ENCODE data around the gene ZBTB7C.

ZBTB7C gene

DNA sequence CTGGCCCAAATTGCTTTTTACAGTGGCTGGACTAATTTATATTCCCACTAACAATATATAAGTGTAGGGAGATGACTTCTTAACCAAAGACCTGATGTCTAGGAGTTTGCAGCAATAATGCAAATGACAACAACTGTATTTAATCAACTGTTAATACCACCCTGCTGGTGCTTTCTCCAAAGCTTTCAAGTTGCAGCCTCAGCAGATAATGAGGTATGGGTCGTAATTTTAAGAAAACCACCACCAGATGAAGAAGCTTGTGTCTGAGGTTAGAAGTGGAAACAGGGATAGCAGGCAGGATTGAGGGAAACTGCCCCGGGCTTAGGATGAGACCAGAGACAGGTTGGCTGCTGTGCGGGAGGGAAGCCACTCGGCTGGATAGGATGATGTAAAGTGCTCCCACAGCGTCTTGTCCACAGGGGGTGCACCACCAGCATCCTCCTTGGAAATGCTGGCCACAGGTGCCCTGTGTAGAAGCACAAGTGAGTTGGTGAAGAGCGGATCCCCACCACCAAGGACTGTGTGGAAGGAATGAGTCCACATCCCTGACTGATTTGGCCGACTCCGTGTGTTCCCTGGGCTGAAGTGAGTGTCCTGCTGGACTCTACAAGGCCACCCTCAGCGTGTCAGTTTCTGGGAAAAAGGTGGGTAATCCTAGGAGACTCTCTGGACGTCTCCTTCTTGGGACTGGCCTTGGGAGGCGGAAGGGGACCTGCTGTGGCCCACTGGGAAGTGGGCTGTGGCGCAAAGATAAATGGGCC lies 402.6 kb downstream of the ZBTB7C start:
- Histone ChIP-seq H3K9me3 (ENCODE audit: control insufficient read depth, insufficient read depth, low read depth, low read length) (no peaks in the 10 kb centered on the region), H3K36me3 (ENCODE audit: control insufficient read depth in 2 of 2, insufficient read depth in 1 of 2, low read length in 2 of 2) (no peaks in the 10 kb centered on the region), H3K4me3 (ENCODE audit: low read depth, low read length) (no peak overlapping the region), H3K4me1 (ENCODE audit: control insufficient read depth, insufficient read depth, low read length) (peaks cover 6% of the 10 kb centered on the region), H3K27ac (ENCODE audit: extremely low read depth, low read depth, low read length) (no peak overlapping the region)
- TF ChIP-seq GLIS1 (tag by site-specific recombination; IDR thresholded peaks at IDR 0.05) (peak; percentile 86), ZIC2 (tag by site-specific recombination; IDR thresholded peaks at IDR 0.05) (peak; percentile 85), TRIM28 (IDR thresholded peaks at IDR 0.05; ENCODE audit: borderline replicate concordance, low read length) (no peak)
- ChIA-PET POLR2A (interaction anchor here (0.9 kb wide), 1 partner anchor 8 kb away, joined by 3 read pairs; no protein-coding TSS in a partner anchor), CTCF (interaction anchor here (0.6 to 2.8 kb wide), 11 partner anchors 9 to 379 kb away, joined by 3 to 36 read pairs (median 4); no protein-coding TSS in a partner anchor)

DNA sequence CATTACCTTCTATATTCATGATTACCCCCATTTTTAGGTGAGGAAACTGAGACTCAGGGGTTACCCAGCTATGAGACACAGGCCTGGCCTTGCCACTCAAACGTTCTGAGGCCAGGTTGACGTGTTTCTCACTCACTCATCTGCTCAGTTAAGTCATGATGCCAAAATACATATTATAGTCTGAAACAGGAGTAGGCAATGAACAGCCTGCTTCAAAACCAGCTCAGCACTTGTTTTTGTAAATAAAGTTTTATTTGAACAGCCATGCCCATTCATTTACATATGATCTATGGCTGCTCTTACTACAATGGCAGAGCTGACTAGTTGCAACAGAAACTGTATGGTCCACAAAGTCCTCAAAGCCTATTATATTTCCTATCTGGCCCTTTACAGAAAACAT lies 404.6 kb downstream of the ZBTB7C start:
- no peaks in the 10 kb centered on the region for H3K9me3 ChIP-seq (ENCODE audit: control insufficient read depth, insufficient read depth, low read depth, low read length)
- no peak overlapping the region for H3K27ac ChIP-seq (ENCODE audit: extremely low read depth, low read depth, low read length)
- POLR2A ChIA-PET: no interaction called here
- TF ChIP-seq GLIS2 (tag by site-specific recombination; IDR thresholded peaks at IDR 0.05) (no peak), ZNF549 (tag by site-specific recombination; IDR thresholded peaks at IDR 0.05) (no peak), ZNF510 (tag by site-specific recombination; IDR thresholded peaks at IDR 0.05; ENCODE audit: insufficient replicate concordance) (no peak), ZBTB48 (tag by site-specific recombination; IDR thresholded peaks at IDR 0.05) (no peak), ZNF777 (tag by site-specific recombination; IDR thresholded peaks at IDR 0.05; ENCODE audit: borderline replicate concordance) (no peak), ZNF140 (tag by site-specific recombination; IDR thresholded peaks at IDR 0.05) (no peak), HOXC10 (CRISPR knock-in tag; IDR thresholded peaks at IDR 0.05) (no peak), HOXD13 (CRISPR knock-in tag; IDR thresholded peaks at IDR 0.05; ENCODE audit: borderline replicate concordance) (no peak)
- peaks cover 6% of the 10 kb centered on the region for H3K4me1 ChIP-seq (ENCODE audit: control insufficient read depth, insufficient read depth, low read length)
- H3K36me3 ChIP-seq (ENCODE audit: control insufficient read depth in 2 of 2, insufficient read depth in 1 of 2, low read length in 2 of 2): no peaks in the 10 kb centered on the region
- no peak overlapping the region for H3K4me3 ChIP-seq (ENCODE audit: low read depth, low read length)
- CTCF ChIA-PET: interaction anchor here (0.6 to 4.0 kb wide), 4 partner anchors 9 to 233 kb away, joined by 3 to 23 read pairs (median 4); no protein-coding TSS in a partner anchor

DNA sequence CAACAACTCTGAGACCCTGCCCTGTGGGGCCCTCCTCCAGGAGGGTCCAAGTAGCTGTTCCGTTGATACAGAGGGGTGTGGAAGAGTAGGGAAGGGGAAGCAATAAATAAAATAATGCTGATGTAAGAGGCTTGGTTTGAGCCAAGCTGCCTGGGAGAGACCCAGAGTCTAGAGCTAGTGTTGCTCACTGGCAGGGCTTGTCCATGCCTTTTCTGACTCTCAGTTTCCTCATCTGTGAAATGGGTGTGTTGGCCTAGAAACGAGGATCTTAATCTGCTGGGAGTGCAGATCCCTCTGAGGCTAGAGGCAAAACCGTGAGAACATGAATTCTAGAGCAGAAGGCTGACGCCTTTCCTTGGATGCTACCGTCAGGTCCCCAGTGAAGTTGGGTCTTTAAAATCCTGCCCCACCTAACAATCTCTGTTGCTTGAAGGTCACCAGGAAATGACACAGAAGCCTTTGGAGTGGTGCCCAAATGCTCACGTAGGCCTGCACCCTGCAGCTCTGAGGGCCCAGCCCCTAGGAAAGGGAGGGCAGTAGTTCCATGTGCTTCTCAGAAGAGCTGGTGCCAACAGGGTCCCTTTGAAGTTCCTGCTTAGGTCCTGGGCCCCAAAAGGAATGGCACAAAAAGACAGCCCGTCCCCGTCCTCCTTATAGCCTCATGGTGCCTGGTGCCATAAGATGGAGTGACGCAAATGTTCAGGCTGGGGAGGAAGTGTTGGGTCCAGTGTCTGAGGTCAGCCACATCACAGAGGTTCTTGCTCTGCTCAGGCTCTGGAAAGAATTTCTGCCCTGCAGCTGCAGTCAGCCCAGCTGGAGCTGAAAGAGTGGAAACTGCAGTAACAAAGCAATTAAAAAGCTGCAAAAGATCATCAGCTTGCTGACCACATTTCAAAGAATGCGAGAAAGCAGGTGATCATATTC lies 405.5 kb downstream of the ZBTB7C start:
- ChIA-PET CTCF (interaction anchor here (0.6 to 4.0 kb wide), 7 partner anchors 8 to 247 kb away, joined by 3 to 23 read pairs (median 4); no protein-coding TSS in a partner anchor), POLR2A (interaction anchor here (0.8 kb wide), 1 partner anchor 47 kb away, joined by 6 read pairs; no protein-coding TSS in a partner anchor)
- no peak overlapping the region for H3K27ac ChIP-seq (ENCODE audit: extremely low read depth, low read depth, low read length)
- H3K4me1 ChIP-seq (ENCODE audit: control insufficient read depth, insufficient read depth, low read length): peaks cover 6% of the 10 kb centered on the region
- H3K9me3 ChIP-seq (ENCODE audit: control insufficient read depth, insufficient read depth, low read depth, low read length): no peaks in the 10 kb centered on the region
- no peak overlapping the region for H3K4me3 ChIP-seq (ENCODE audit: low read depth, low read length)
- H3K36me3 ChIP-seq (ENCODE audit: control insufficient read depth in 2 of 2, insufficient read depth in 1 of 2, low read length in 2 of 2): no peaks in the 10 kb centered on the region
- TF ChIP-seq ZNF610 (tag by site-specific recombination; IDR thresholded peaks at IDR 0.05; ENCODE audit: borderline replicate concordance) (no peak), ZNF830 (tag by site-specific recombination; IDR thresholded peaks at IDR 0.05; ENCODE audit: low read depth) (no peak), FEZF1 (tag by site-specific recombination; IDR thresholded peaks at IDR 0.05) (peak; percentile 65), ZNF324 (tag by site-specific recombination; IDR thresholded peaks at IDR 0.05) (0 out of 2 replicates have a peak, but pooled peaks have one; percentile 4), ZNF600 (tag by site-specific recombination; IDR thresholded peaks at IDR 0.05) (0 out of 2 replicates have a peak, but pooled peaks have one; percentile 19)
- TF ChIP-seq, protein P1, sequence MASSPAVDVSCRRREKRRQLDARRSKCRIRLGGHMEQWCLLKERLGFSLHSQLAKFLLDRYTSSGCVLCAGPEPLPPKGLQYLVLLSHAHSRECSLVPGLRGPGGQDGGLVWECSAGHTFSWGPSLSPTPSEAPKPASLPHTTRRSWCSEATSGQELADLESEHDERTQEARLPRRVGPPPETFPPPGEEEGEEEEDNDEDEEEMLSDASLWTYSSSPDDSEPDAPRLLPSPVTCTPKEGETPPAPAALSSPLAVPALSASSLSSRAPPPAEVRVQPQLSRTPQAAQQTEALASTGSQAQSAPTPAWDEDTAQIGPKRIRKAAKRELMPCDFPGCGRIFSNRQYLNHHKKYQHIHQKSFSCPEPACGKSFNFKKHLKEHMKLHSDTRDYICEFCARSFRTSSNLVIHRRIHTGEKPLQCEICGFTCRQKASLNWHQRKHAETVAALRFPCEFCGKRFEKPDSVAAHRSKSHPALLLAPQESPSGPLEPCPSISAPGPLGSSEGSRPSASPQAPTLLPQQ (tag by site-specific recombination; IDR thresholded peaks at IDR 0.05): peak; percentile 86
- TF ChIP-seq, protein P2, sequence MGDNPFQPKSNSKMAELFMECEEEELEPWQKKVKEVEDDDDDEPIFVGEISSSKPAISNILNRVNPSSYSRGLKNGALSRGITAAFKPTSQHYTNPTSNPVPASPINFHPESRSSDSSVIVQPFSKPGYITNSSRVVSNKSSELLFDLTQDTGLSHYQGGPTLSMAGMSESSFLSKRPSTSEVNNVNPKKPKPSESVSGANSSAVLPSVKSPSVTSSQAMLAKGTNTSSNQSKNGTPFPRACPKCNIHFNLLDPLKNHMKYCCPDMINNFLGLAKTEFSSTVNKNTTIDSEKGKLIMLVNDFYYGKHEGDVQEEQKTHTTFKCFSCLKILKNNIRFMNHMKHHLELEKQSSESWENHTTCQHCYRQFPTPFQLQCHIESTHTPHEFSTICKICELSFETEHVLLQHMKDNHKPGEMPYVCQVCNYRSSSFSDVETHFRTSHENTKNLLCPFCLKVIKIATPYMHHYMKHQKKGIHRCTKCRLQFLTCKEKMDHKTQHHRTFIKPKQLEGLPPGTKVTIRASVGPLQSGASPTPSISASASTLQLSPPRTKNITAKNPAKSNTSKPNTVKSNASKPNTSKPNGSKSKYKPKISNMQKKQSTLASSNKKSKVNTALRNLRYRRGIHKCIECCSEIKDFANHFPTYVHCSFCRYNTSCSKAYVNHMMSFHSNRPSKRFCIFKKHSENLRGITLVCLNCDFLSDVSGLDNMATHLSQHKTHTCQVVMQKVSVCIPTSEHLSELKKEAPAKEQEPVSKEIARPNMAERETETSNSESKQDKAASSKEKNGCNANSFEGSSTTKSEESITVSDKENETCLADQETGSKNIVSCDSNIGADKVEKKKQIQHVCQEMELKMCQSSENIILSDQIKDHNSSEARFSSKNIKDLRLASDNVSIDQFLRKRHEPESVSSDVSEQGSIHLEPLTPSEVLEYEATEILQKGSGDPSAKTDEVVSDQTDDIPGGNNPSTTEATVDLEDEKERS (tag by site-specific recombination; IDR thresholded peaks at IDR 0.05): 0 out of 2 replicates have a peak, but pooled peaks have one; percentile 55
- TF ChIP-seq, protein P3, sequence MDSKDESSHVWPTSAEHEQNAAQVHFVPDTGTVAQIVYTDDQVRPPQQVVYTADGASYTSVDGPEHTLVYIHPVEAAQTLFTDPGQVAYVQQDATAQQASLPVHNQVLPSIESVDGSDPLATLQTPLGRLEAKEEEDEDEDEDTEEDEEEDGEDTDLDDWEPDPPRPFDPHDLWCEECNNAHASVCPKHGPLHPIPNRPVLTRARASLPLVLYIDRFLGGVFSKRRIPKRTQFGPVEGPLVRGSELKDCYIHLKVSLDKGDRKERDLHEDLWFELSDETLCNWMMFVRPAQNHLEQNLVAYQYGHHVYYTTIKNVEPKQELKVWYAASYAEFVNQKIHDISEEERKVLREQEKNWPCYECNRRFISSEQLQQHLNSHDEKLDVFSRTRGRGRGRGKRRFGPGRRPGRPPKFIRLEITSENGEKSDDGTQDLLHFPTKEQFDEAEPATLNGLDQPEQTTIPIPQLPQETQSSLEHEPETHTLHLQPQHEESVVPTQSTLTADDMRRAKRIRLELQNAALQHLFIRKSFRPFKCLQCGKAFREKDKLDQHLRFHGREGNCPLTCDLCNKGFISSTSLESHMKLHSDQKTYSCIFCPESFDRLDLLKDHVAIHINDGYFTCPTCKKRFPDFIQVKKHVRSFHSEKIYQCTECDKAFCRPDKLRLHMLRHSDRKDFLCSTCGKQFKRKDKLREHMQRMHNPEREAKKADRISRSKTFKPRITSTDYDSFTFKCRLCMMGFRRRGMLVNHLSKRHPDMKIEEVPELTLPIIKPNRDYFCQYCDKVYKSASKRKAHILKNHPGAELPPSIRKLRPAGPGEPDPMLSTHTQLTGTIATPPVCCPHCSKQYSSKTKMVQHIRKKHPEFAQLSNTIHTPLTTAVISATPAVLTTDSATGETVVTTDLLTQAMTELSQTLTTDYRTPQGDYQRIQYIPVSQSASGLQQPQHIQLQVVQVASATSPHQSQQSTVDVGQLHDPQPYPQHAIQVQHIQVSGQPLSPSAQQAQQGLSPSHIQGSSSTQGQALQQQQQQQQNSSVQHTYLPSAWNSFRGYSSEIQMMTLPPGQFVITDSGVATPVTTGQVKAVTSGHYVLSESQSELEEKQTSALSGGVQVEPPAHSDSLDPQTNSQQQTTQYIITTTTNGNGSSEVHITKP (tag by site-specific recombination; IDR thresholded peaks at IDR 0.05): peak; percentile 87
- TF ChIP-seq, protein P4, sequence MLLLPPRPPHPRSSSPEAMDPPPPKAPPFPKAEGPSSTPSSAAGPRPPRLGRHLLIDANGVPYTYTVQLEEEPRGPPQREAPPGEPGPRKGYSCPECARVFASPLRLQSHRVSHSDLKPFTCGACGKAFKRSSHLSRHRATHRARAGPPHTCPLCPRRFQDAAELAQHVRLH (tag by site-specific recombination; IDR thresholded peaks at IDR 0.05): 0 out of 2 replicates have a peak, but pooled peaks have one; percentile 11
